Prostate gland (tissue), 2 donors: ENCODE data around the gene NDFIP2. TPM values are rescaled to one million over a fixed set of nuclear protein-coding genes. Genes with fewer than 3 reads are reported as not detected.

Experiments
- DNase-seq: peaks from one replicate; pipeline ENCODE4 v3.0.0-alpha.2; 2019; ENCODE audit warnings: low spot score
- H3K27ac ChIP-seq, 2 donors: fragments of 200-600 bp; sonication (generic); 2 replicates each; pipeline ENCODE4 v1.5.1; 2017 to 2019
- H3K27me3 ChIP-seq: fragments of 200-600 bp; sonication (generic); replicated peaks from 2 replicates; pipeline ENCODE4 v1.5.1; 2019; ENCODE audit not compliant: insufficient read depth
- H3K36me3 ChIP-seq, 2 donors: fragments of 200-600 bp; sonication (generic); 1 replicate in 1 of 2; 2 replicates in 1 of 2; pipeline versions ENCODE4 v1.5.1 to v1.8.1; 2017 to 2019
- H3K4me1 ChIP-seq: fragments of 200-600 bp; sonication (generic); replicated peaks from 2 replicates; pipeline ENCODE4 v1.5.1; 2019
- H3K4me3 ChIP-seq, 2 donors: fragments of 200-600 bp; sonication (generic); 2 replicates each; pipeline ENCODE4 v1.5.1; 2017 to 2019
- H3K9me3 ChIP-seq: fragments of 200-600 bp; sonication (generic); 2 replicates; pipeline ENCODE4 v1.5.1; 2017
- CTCF ChIP-seq, 4 experiments: fragments of 200-600 bp in 2 of 4; fragments of 450-650 bp in 2 of 4; sonication (generic) in 2 of 4; IDR thresholded peaks; 1 replicate in 3 of 4; 2 replicates in 1 of 4; pipeline ENCODE4 v1.5.1; 2016 to 2019; ENCODE audit warnings: antibody characterized with exemption in 4 of 4, mild to moderate bottlenecking in 2 of 4, moderate library complexity in 2 of 4
- POLR2A ChIP-seq: fragments of 450-650 bp; IDR thresholded peaks from one replicate; pipeline ENCODE4 v1.6.1; 2016; ENCODE audit warnings: antibody characterized with exemption, mild to moderate bottlenecking
- POLR2AphosphoS5 ChIP-seq: sonication (generic); formaldehyde crosslinking; IDR thresholded peaks from one replicate; pipeline ENCODE4 v1.6.1; 2017; ENCODE audit warnings: antibody characterized with exemption
- WGBS: methylation state at CpG from one replicate; pipeline ENCODE4 v1.1.5; 2018; 5-methylcytosine and 5-hydroxymethylcytosine counted together
- intact Hi-C: fragments of 100-400 bp; cut with DNase I; formaldehyde crosslinking; loops from one replicate; pipeline ENCODE4 v1.14.2; 2022
- total RNA-seq, 2 donors: library from RNA; depleted of rRNA; stranded (reverse); fragments of >200 nt; gene quantifications; one replicate each; pipeline ENCODE4 v1.1.0, GENCODE V29; 2016

Gene NDFIP2
- total RNA-seq, 2 donors from 2014 or later = 22.2 to 30.8 TPM

GRCh38 chr13:79496188-79496587 is 15.2 kb downstream of the NDFIP2 start:
- whole genome bisulfite sequencing = 78% methylated on average over 1 of the region's 1 CpG
- intact Hi-C loops = no loop called here
- DNase-seq = no peak
- Histone ChIP-seq H3K4me1 (peaks cover 8% of the 10 kb centered on the region), H3K27me3 (no peaks in the 10 kb centered on the region), H3K27ac (no peak overlapping the region), H3K4me3 (no peak overlapping the region), H3K9me3 (no peaks in the 10 kb centered on the region), H3K36me3 (no peaks in the 10 kb centered on the region)
- TF ChIP-seq POLR2AphosphoS5 (no peak), CTCF (IDR thresholded peaks at IDR 0.05) (no peak), POLR2A (no peak)

GRCh38 chr13:79497064-79497463 is 16.1 kb downstream of the NDFIP2 start:
- H3K36me3 ChIP-seq = no peaks in the 10 kb centered on the region
- H3K27ac ChIP-seq = no peak overlapping the region
- no peak overlapping the region for H3K4me3 ChIP-seq
- H3K27me3 ChIP-seq = no peaks in the 10 kb centered on the region
- 82% methylated on average over 1 of the region's 1 CpG for WGBS
- no peak for DNase-seq
- TF ChIP-seq CTCF (IDR thresholded peaks at IDR 0.05) (no peak), POLR2AphosphoS5 (no peak), POLR2A (no peak)
- no peaks in the 10 kb centered on the region for H3K9me3 ChIP-seq
- intact Hi-C loops = no loop called here
- peaks cover 8% of the 10 kb centered on the region for H3K4me1 ChIP-seq

- intact Hi-C loops = no loop called here
- no peaks in the 10 kb centered on the region for H3K36me3 ChIP-seq
- DNase-seq = no peak
- H3K27me3 ChIP-seq = no peaks in the 10 kb centered on the region
- H3K27ac ChIP-seq = no peak overlapping the region
- no peaks in the 10 kb centered on the region for H3K9me3 ChIP-seq
- TF ChIP-seq CTCF (IDR thresholded peaks at IDR 0.05) (no peak), POLR2A (no peak), POLR2AphosphoS5 (no peak)
- 68% methylated on average over 1 of the region's 1 CpG for WGBS
- no peak overlapping the region for H3K4me3 ChIP-seq
- peaks cover 2% of the 10 kb centered on the region for H3K4me1 ChIP-seq
These were observed 16.9 kb downstream of the NDFIP2 start for GRCh38 chr13:79497852-79498251.

GRCh38 chr13:79500829-79501228 is 19.9 kb downstream of the NDFIP2 start:
- intact Hi-C loops = no loop called here
- no peak for TF ChIP-seq POLR2AphosphoS5
- no peak for TF ChIP-seq CTCF (IDR thresholded peaks at IDR 0.05)
- no peak for TF ChIP-seq POLR2A
- Histone ChIP-seq H3K4me3 (no peak overlapping the region), H3K36me3 (no peaks in the 10 kb centered on the region), H3K27ac (no peak overlapping the region), H3K9me3 (no peaks in the 10 kb centered on the region), H3K4me1 (no peaks in the 10 kb centered on the region), H3K27me3 (no peaks in the 10 kb centered on the region)
- DNase-seq = no peak
- WGBS = 97% methylated on average over 4 of the region's 4 CpGs

- H3K4me1 ChIP-seq = no peaks in the 10 kb centered on the region
- intact Hi-C loops = no loop called here
- no peaks in the 10 kb centered on the region for H3K36me3 ChIP-seq
- no peaks in the 10 kb centered on the region for H3K9me3 ChIP-seq
- TF ChIP-seq POLR2AphosphoS5 (no peak), CTCF (IDR thresholded peaks at IDR 0.05) (no peak), POLR2A (no peak)
- no peak for DNase-seq
- no peak overlapping the region for H3K27ac ChIP-seq
- H3K27me3 ChIP-seq = no peaks in the 10 kb centered on the region
- no peak overlapping the region for H3K4me3 ChIP-seq
- WGBS = 95% methylated on average over 7 of the region's 7 CpGs
These were observed 20.7 kb downstream of the NDFIP2 start for GRCh38 chr13:79501538-79502232.
